SKM-1 (cell line): ENCODE results near the gene PCED1B.
"Not testable (repeated sequence)": the region's sequence is repeated elsewhere in the genome, so short reads cannot be mapped to it uniquely, and the experiment has no call there.

Experiments used
- DNase-seq: peaks from one replicate; lab custom pipeline; 2025; ENCODE audit not compliant: unreplicated experiment; lab: John Stamatoyannopoulos, UW

The PCED1B gene

GRCh38 chr12:47205532-47206449 is 126.4 kb downstream of the PCED1B start:
- no peak for DNase-seq

GRCh38 chr12:47206450-47207339 is 127.3 kb downstream of the PCED1B start:
- no peak for DNase-seq

- DNase-seq = peak; percentile 73
These were observed 127.9 kb downstream of the PCED1B start for GRCh38 chr12:47207340-47207717.

- DNase-seq = no peak
These were observed 128.4 kb downstream of the PCED1B start for GRCh38 chr12:47207829-47208248.

- DNase-seq = no peak
These were observed 129.6 kb downstream of the PCED1B start for GRCh38 chr12:47209014-47209413.

- no peak for DNase-seq
These were observed 131.4 kb downstream of the PCED1B start for GRCh38 chr12:47210776-47211175.

- no peak for DNase-seq
These were observed 133.2 kb downstream of the PCED1B start for GRCh38 chr12:47212701-47213039.

GRCh38 chr12:47213396-47213795 is 134.0 kb downstream of the PCED1B start:
- DNase-seq = no peak

- no peak for DNase-seq
These were observed 134.7 kb downstream of the PCED1B start for GRCh38 chr12:47214001-47214619.

GRCh38 chr12:47214771-47215170 is 135.3 kb downstream of the PCED1B start:
- no peak for DNase-seq

- DNase-seq = peak; percentile 44
These were observed 136.8 kb downstream of the PCED1B start for GRCh38 chr12:47216150-47216677.

- not testable (repeated sequence) for DNase-seq
These were observed 138.1 kb downstream of the PCED1B start for GRCh38 chr12:47217595-47217869.

- no peak for DNase-seq
These were observed 138.8 kb downstream of the PCED1B start for GRCh38 chr12:47218191-47218654.

GRCh38 chr12:47219243-47219642 is 139.8 kb downstream of the PCED1B start:
- DNase-seq = no peak

GRCh38 chr12:47221256-47222023 is 142.0 kb downstream of the PCED1B start:
- DNase-seq = no peak

GRCh38 chr12:47222520-47223030 is 143.2 kb downstream of the PCED1B start:
- no peak for DNase-seq

GRCh38 chr12:47223031-47223847 is 143.8 kb downstream of the PCED1B start:
- DNase-seq = no peak

GRCh38 chr12:47223848-47224213 is 144.4 kb downstream of the PCED1B start:
- DNase-seq = no peak

- no peak for DNase-seq
These were observed 145.2 kb downstream of the PCED1B start for GRCh38 chr12:47224563-47225133.
